Activated T-cell treated with anti-CD3 and anti-CD28 coated beads, Interleukin-2, amount 50 U/mL, for 4 hours (primary cell): Measurements from ENCODE around the gene GLT8D1. TPM values are rescaled to one million over a fixed set of nuclear protein-coding genes. Genes with fewer than 3 reads are reported as not detected.

ENCODE experiments used
- ATAC-seq, 2 donors: fragments of 200-7000 bp; cut with Tn5 transposase; one replicate each; pipeline ENCODE4 v1.10.0; 2021
- DNase-seq: peaks from one replicate; pipeline ENCODE4 v3.0.0-alpha.2; 2020
- H3K27me3 Mint-ChIP-seq: one replicate; pipeline ENCODE4 v1.8.0; 2021; ENCODE audit warnings: low read depth, mixed read lengths
- H3K36me3 Mint-ChIP-seq: one replicate; pipeline ENCODE4 v1.8.0; 2022; ENCODE audit warnings: mixed read lengths; ENCODE audit not compliant: insufficient read depth
- H3K4me1 Mint-ChIP-seq: one replicate; pipeline ENCODE4 v1.8.0; 2021; ENCODE audit warnings: low read depth, mixed read lengths
- H3K4me3 Mint-ChIP-seq: one replicate; pipeline ENCODE4 v1.8.0; 2021; ENCODE audit warnings: mild to moderate bottlenecking, moderate library complexity, mixed read lengths
- H3K9me3 Mint-ChIP-seq: one replicate; pipeline ENCODE4 v1.8.0; 2021; ENCODE audit warnings: mixed read lengths
- total RNA-seq, 3 donors: library from RNA; stranded (reverse); gene quantifications; one replicate each; pipeline ENCODE4 v1.2.1, GENCODE V29; 2021

GLT8D1 gene
- total RNA-seq, 3 donors from 2014 or later, result 30.1 to 31.9 (median 30.6) TPM

GRCh38 chr3:52721730-52722008 is 16.1 kb upstream of the GLT8D1 start:
- peaks cover 25% of the 10 kb centered on the region for H3K4me1 Mint-ChIP-seq
- peaks cover 10% of the 10 kb centered on the region for H3K36me3 Mint-ChIP-seq
- no peak overlapping the region for H3K4me3 Mint-ChIP-seq
- peak in 1 of 2 donors; percentile 27 for ATAC-seq
- H3K27me3 Mint-ChIP-seq, result no peaks in the 10 kb centered on the region
- DNase-seq, result no peak
- peaks cover 3% of the 10 kb centered on the region for H3K9me3 Mint-ChIP-seq

- Mint-ChIP-seq H3K4me1 (peaks cover 25% of the 10 kb centered on the region), H3K27me3 (no peaks in the 10 kb centered on the region), H3K36me3 (peaks cover 10% of the 10 kb centered on the region), H3K4me3 (no peak overlapping the region), H3K9me3 (peaks cover 3% of the 10 kb centered on the region)
- DNase-seq (no peak), ATAC-seq (peak; percentile 53 to 61)
Observed at GRCh38 chr3:52721002-52721729, 15.6 kb upstream of the GLT8D1 start.

GRCh38 chr3:52719618-52720017 is 14.0 kb upstream of the GLT8D1 start:
- ATAC-seq (no peak), DNase-seq (no peak)
- Mint-ChIP-seq H3K4me1 (peaks cover 25% of the 10 kb centered on the region), H3K36me3 (peaks cover 9% of the 10 kb centered on the region), H3K4me3 (no peak overlapping the region), H3K9me3 (peaks cover 3% of the 10 kb centered on the region), H3K27me3 (no peaks in the 10 kb centered on the region)

- Mint-ChIP-seq H3K9me3 (peaks cover 3% of the 10 kb centered on the region), H3K36me3 (peaks cover 11% of the 10 kb centered on the region), H3K4me1 (peaks cover 10% of the 10 kb centered on the region), H3K27me3 (no peaks in the 10 kb centered on the region), H3K4me3 (no peak overlapping the region)
- no peak for DNase-seq
- no peak for ATAC-seq
Observed at GRCh38 chr3:52715714-52716305, 10.2 kb upstream of the GLT8D1 start.

GRCh38 chr3:52714335-52715302 is 9.0 kb upstream of the GLT8D1 start:
- Mint-ChIP-seq H3K36me3 (peaks cover 9% of the 10 kb centered on the region), H3K27me3 (no peaks in the 10 kb centered on the region), H3K4me1 (peaks cover under 1% of the 10 kb centered on the region), H3K4me3 (no peak overlapping the region), H3K9me3 (peaks cover under 1% of the 10 kb centered on the region)
- DNase-seq, result no peak
- ATAC-seq, result no peak

GRCh38 chr3:52712291-52713212 is 7.0 kb upstream of the GLT8D1 start:
- H3K27me3 Mint-ChIP-seq, result no peaks in the 10 kb centered on the region
- no peaks in the 10 kb centered on the region for H3K9me3 Mint-ChIP-seq
- DNase-seq (no peak), ATAC-seq (no peak)
- peaks cover 8% of the 10 kb centered on the region for H3K4me1 Mint-ChIP-seq
- peaks cover 8% of the 10 kb centered on the region for H3K36me3 Mint-ChIP-seq
- no peak overlapping the region for H3K4me3 Mint-ChIP-seq

GRCh38 chr3:52710512-52710911 is 4.9 kb upstream of the GLT8D1 start:
- Mint-ChIP-seq H3K4me1 (peaks cover 18% of the 10 kb centered on the region), H3K4me3 (no peak overlapping the region), H3K36me3 (peaks cover 8% of the 10 kb centered on the region), H3K9me3 (no peaks in the 10 kb centered on the region), H3K27me3 (no peaks in the 10 kb centered on the region)
- ATAC-seq (no peak), DNase-seq (no peak)

GRCh38 chr3:52707585-52707984 is 2.0 kb upstream of the GLT8D1 start:
- Mint-ChIP-seq H3K36me3 (peaks cover 8% of the 10 kb centered on the region), H3K9me3 (no peaks in the 10 kb centered on the region), H3K27me3 (no peaks in the 10 kb centered on the region)

GRCh38 chr3:52705438-52705687 is 228 bp downstream of the GLT8D1 start:
- H3K4me3 Mint-ChIP-seq, result peak overlapping the region; percentile 97
- DNase-seq (no peak), ATAC-seq (no peak)
- peaks cover 4% of the 10 kb centered on the region for H3K36me3 Mint-ChIP-seq
- no peaks in the 10 kb centered on the region for H3K9me3 Mint-ChIP-seq
- no peaks in the 10 kb centered on the region for H3K27me3 Mint-ChIP-seq
- H3K4me1 Mint-ChIP-seq, result peaks cover 33% of the 10 kb centered on the region

More at GRCh38 chr3:52707585-52707984, 2.0 kb upstream of the GLT8D1 start:
- peak overlapping the region; percentile 97 for H3K4me3 Mint-ChIP-seq
- DNase-seq (no peak), ATAC-seq (no peak)
- peaks cover 32% of the 10 kb centered on the region for H3K4me1 Mint-ChIP-seq

- H3K36me3 Mint-ChIP-seq, result peaks cover 4% of the 10 kb centered on the region
- peak overlapping the region; percentile 97 for H3K4me3 Mint-ChIP-seq
- no peaks in the 10 kb centered on the region for H3K9me3 Mint-ChIP-seq
- peak; percentile 1 for ATAC-seq
- H3K27me3 Mint-ChIP-seq, result no peaks in the 10 kb centered on the region
- DNase-seq, result no peak
- peaks cover 33% of the 10 kb centered on the region for H3K4me1 Mint-ChIP-seq
Observed at GRCh38 chr3:52704611-52705437, 767 bp downstream of the GLT8D1 start.

GRCh38 chr3:52703341-52703740 is 2.2 kb downstream of the GLT8D1 start:
- DNase-seq (no peak), ATAC-seq (no peak)
- Mint-ChIP-seq H3K9me3 (no peaks in the 10 kb centered on the region), H3K4me1 (peaks cover 31% of the 10 kb centered on the region), H3K36me3 (peaks cover 4% of the 10 kb centered on the region), H3K27me3 (no peaks in the 10 kb centered on the region), H3K4me3 (peak overlapping the region; percentile 27)

- no peaks in the 10 kb centered on the region for H3K27me3 Mint-ChIP-seq
- H3K4me3 Mint-ChIP-seq, result no peak overlapping the region
- peaks cover 21% of the 10 kb centered on the region for H3K4me1 Mint-ChIP-seq
- no peak for ATAC-seq
- peaks cover 42% of the 10 kb centered on the region for H3K36me3 Mint-ChIP-seq
- no peak for DNase-seq
- no peaks in the 10 kb centered on the region for H3K9me3 Mint-ChIP-seq
Observed at GRCh38 chr3:52697632-52697965, 8.0 kb downstream of the GLT8D1 start.

- no peaks in the 10 kb centered on the region for H3K9me3 Mint-ChIP-seq
- H3K27me3 Mint-ChIP-seq, result no peaks in the 10 kb centered on the region
- ATAC-seq (no peak), DNase-seq (no peak)
- H3K36me3 Mint-ChIP-seq, result peaks cover 43% of the 10 kb centered on the region
- peaks cover 21% of the 10 kb centered on the region for H3K4me1 Mint-ChIP-seq
- H3K4me3 Mint-ChIP-seq, result no peak overlapping the region
Observed at GRCh38 chr3:52696830-52697631, 8.6 kb downstream of the GLT8D1 start.
